PC-3 (cell line): ENCODE results near the gene WDPCP. TPM values are rescaled to one million over a fixed set of nuclear protein-coding genes. Genes with fewer than 3 reads are reported as not detected.

Source experiments
- ATAC-seq: fragments of 200-7000 bp; cut with Tn5 transposase; 2 replicates; pipeline ENCODE4 v1.9.1; 2020; ENCODE audit warnings: mild to moderate bottlenecking, moderate library complexity
- BruUV-seq: library from RNA; stranded (reverse); fragments of 400-500 nt; replicated peaks from 2 replicates; lab custom pipeline; 2021; lab: Mats Ljungman, UMichigan
- CTCF ChIA-PET: fragments of 300-600 bp; sonication (Branson Sonifier 250); formaldehyde crosslinking; loops from one replicate; lab custom pipeline; 2022; ENCODE audit warnings: antibody characterized with exemption; lab: Charles Lee
- POLR2A ChIA-PET: fragments of 300-600 bp; sonication (Branson Sonifier 250); formaldehyde crosslinking; loops from one replicate; lab custom pipeline; 2022; ENCODE audit warnings: antibody characterized with exemption; ENCODE audit not compliant: unreplicated experiment; lab: Charles Lee
- DNase-seq: peaks from one replicate; pipeline ENCODE4 v3.0.0-alpha.2; 2015
- H2AFZ ChIP-seq: fragments of 300-600 bp; sonication (generic); 2 replicates; pipeline ENCODE4 v1.6.0; 2016; ENCODE audit warnings: antibody characterized with exemption, low read length
- H3F3A ChIP-seq: fragments of 300-600 bp; sonication (generic); one replicate; pipeline ENCODE4 v1.6.0; 2017; ENCODE audit warnings: antibody characterized with exemption, low read length, control low read depth, mild to moderate bottlenecking; ENCODE audit not compliant: unreplicated experiment
- H3K27ac ChIP-seq: fragments of 300-600 bp; sonication (generic); 2 replicates; pipeline ENCODE4 v1.5.1; 2016; ENCODE audit warnings: mild to moderate bottlenecking, low read length
- H3K27me3 ChIP-seq: fragments of 300-600 bp; sonication (generic); 2 replicates; pipeline ENCODE4 v1.6.1; 2016; ENCODE audit warnings: low read length, mixed read lengths
- H3K36me3 ChIP-seq: fragments of 300-600 bp; sonication (generic); 2 replicates; pipeline ENCODE4 v1.6.1; 2016; ENCODE audit warnings: low read depth, mixed run types, low read length, mixed read lengths
- H3K4me1 ChIP-seq: fragments of 300-600 bp; sonication (generic); 2 replicates; pipeline ENCODE4 v1.5.1; 2016; ENCODE audit warnings: low read length; ENCODE audit not compliant: insufficient read depth
- H3K4me2 ChIP-seq: fragments of 300-600 bp; sonication (generic); 2 replicates; pipeline ENCODE4 v1.6.0; 2016; ENCODE audit warnings: low read length
- H3K4me3 ChIP-seq: fragments of 300-600 bp; sonication (generic); 2 replicates; pipeline ENCODE4 v1.5.1; 2016; ENCODE audit warnings: mild to moderate bottlenecking, low read length, mixed read lengths
- H3K79me2 ChIP-seq: fragments of 300-600 bp; sonication (generic); 2 replicates; pipeline ENCODE4 v1.6.1; 2017; ENCODE audit warnings: low read length, mixed read lengths
- H3K9ac ChIP-seq: fragments of 300-600 bp; sonication (generic); 2 replicates; pipeline ENCODE4 v1.6.0; 2016; ENCODE audit warnings: mild to moderate bottlenecking, low read length
- H3K9me2 ChIP-seq: fragments of 300-600 bp; sonication (generic); replicated peaks from 2 replicates; pipeline ENCODE4 v1.6.1; 2016; ENCODE audit warnings: mixed run types, low read length, mixed read lengths
- H3K9me3 ChIP-seq: fragments of 300-600 bp; sonication (generic); 2 replicates; pipeline ENCODE4 v1.6.1; 2016; ENCODE audit warnings: low read length, mixed read lengths
- H4K20me1 ChIP-seq: fragments of 300-600 bp; sonication (generic); 2 replicates; pipeline ENCODE4 v1.6.1; 2016; ENCODE audit warnings: low read length, mixed read lengths
- EZH2 ChIP-seq: fragments of 300-600 bp; sonication (generic); IDR thresholded peaks from one replicate; pipeline ENCODE4 v1.6.1; 2017; ENCODE audit warnings: antibody characterized with exemption, mild to moderate bottlenecking, low read length; ENCODE audit not compliant: unreplicated experiment
- EZH2phosphoT487 ChIP-seq: fragments of 300-600 bp; sonication (generic); IDR thresholded peaks from 2 replicates; pipeline ENCODE4 v1.6.1; 2018; ENCODE audit warnings: mild to moderate bottlenecking, antibody characterized with exemption, low read length, borderline replicate concordance
- intact Hi-C: fragments of 100-400 bp; cut with micrococcal nuclease; formaldehyde crosslinking; loops from 2 replicates; pipeline ENCODE4 v1.9.0; 2023
- total RNA-seq: library from RNA; depleted of rRNA; stranded (reverse); fragments of >200 nt; gene quantifications from 2 replicates; pipeline ENCODE4 v1.2.3, GENCODE V29; 2014
- TF ChIP-seq, protein P1 (sequence below): fragments of 300-600 bp; sonication (generic); conservative IDR thresholded peaks from 2 replicates; pipeline ENCODE4 v1.5.1; 2017; ENCODE audit warnings: antibody characterized with exemption, low read depth, mild to moderate bottlenecking, low read length

WDPCP gene
- total RNA-seq, 1 experiment from 2014 or later: 4.0 TPM

DNA sequence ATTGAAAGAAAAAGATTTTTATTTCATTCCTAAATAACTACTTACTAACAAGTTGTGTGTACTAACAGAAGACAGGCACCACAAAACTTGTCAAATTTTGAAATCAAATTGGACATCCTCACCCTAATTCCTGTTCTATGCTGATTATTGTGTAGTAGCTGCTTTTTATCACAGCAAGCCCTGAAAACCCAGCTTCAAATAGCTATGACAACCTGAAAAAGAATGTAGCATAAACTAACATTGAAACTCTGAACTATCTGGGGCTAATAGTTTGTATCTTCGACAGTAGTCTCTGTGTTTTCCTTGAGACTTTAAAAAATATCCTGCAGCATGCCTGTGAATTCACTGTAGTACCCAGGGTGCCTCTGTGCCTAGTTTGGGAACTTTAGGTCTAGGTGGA, 122.6 kb downstream of the WDPCP start:
- Histone ChIP-seq H3K4me2 (no peak overlapping the region), H3K9ac (no peak overlapping the region), H3K9me3 (no peaks in the 10 kb centered on the region), H3K9me2 (no peaks in the 10 kb centered on the region), H3K4me3 (no peak overlapping the region), H3K4me1 (no peaks in the 10 kb centered on the region), H3K79me2 (no peaks in the 10 kb centered on the region), H3F3A (no peaks in the 10 kb centered on the region), H2AFZ (no peak overlapping the region), H4K20me1 (no peaks in the 10 kb centered on the region), H3K27ac (no peak overlapping the region), H3K36me3 (no peaks in the 10 kb centered on the region), H3K27me3 (no peaks in the 10 kb centered on the region)
- no peak for TF ChIP-seq EZH2
- intact Hi-C loops: no loop called here
- DNase-seq (no peak), ATAC-seq (no peak)
- ChIA-PET CTCF (no interaction called here), POLR2A (no interaction called here)
- BruUV-seq: no TSS peak

DNA sequence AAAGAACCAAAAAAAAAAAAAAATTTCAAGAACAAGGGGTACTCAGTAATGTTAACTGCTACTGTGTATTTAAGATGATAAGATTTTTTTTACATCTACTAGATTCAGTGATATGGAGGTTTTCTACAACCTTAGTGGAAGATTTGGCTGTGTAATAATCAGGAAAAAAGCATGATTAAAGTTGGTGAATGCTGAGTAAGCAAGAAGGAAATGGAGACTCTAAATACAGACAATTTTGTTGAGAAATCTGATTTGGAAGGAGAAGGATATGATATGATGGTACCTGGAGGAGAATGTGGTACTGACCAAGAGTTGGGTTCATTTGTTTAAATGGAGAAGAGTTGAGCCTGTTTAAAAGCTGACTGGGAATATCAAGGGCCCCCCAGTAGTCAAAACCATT, 125.1 kb downstream of the WDPCP start:
- POLR2A ChIA-PET: no interaction called here
- Histone ChIP-seq H3K4me3 (no peak overlapping the region), H3F3A (no peaks in the 10 kb centered on the region), H3K9me3 (no peaks in the 10 kb centered on the region; the same call in 1 of the 2 replicates), H3K4me1 (no peaks in the 10 kb centered on the region), H2AFZ (no peak overlapping the region), H3K36me3 (no peaks in the 10 kb centered on the region), H3K27me3 (no peaks in the 10 kb centered on the region), H3K9me2 (no peaks in the 10 kb centered on the region), H3K79me2 (no peaks in the 10 kb centered on the region), H3K27ac (no peak overlapping the region), H4K20me1 (no peaks in the 10 kb centered on the region), H3K4me2 (no peak overlapping the region), H3K9ac (no peak overlapping the region)
- no TSS peak for BruUV-seq
- no peak for DNase-seq
- intact Hi-C loops: no loop called here
- TF ChIP-seq, protein P1, sequence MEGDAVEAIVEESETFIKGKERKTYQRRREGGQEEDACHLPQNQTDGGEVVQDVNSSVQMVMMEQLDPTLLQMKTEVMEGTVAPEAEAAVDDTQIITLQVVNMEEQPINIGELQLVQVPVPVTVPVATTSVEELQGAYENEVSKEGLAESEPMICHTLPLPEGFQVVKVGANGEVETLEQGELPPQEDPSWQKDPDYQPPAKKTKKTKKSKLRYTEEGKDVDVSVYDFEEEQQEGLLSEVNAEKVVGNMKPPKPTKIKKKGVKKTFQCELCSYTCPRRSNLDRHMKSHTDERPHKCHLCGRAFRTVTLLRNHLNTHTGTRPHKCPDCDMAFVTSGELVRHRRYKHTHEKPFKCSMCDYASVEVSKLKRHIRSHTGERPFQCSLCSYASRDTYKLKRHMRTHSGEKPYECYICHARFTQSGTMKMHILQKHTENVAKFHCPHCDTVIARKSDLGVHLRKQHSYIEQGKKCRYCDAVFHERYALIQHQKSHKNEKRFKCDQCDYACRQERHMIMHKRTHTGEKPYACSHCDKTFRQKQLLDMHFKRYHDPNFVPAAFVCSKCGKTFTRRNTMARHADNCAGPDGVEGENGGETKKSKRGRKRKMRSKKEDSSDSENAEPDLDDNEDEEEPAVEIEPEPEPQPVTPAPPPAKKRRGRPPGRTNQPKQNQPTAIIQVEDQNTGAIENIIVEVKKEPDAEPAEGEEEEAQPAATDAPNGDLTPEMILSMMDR: no peak
- TF ChIP-seq EZH2 (no peak), EZH2phosphoT487 (no peak)
- CTCF ChIA-PET: no interaction called here
- ATAC-seq: no peak

DNA sequence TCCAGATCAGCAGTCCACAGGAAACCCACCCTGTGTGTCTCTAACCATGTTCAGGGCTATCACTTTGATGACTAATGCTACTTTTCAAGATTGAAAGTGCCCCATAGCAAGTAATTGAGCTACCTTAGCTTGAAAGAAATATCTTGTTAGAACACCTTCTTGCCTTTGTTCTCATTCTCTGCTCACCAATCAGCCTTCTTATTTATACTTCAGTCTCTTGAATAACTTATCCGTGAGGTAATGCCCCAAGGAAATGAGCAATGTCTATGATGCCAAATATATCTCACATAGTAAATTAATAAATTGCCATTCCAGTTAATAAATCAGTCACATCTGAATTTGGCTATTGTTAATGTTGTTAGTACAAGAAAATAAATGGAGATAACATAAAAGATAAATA, 141.6 kb downstream of the WDPCP start:
- DNase-seq (no peak), ATAC-seq (no peak)
- no peaks in the 10 kb centered on the region for H3K9me2 ChIP-seq
- H3K36me3 ChIP-seq: no peaks in the 10 kb centered on the region
- no peaks in the 10 kb centered on the region for H3K27me3 ChIP-seq
- no TSS peak for BruUV-seq
- H3K9ac ChIP-seq: no peak overlapping the region
- no peaks in the 10 kb centered on the region for H3K79me2 ChIP-seq
- no peaks in the 10 kb centered on the region for H3K4me1 ChIP-seq
- no peak overlapping the region for H3K4me2 ChIP-seq
- TF ChIP-seq EZH2 (no peak), EZH2phosphoT487 (no peak)
- TF ChIP-seq, protein P1: no peak
- H3K27ac ChIP-seq: no peak overlapping the region
- no peaks in the 10 kb centered on the region for H4K20me1 ChIP-seq
- no peaks in the 10 kb centered on the region for H3F3A ChIP-seq
- intact Hi-C loops: no loop called here
- H3K9me3 ChIP-seq: no peaks in the 10 kb centered on the region
- ChIA-PET CTCF (no interaction called here), POLR2A (no interaction called here)
- no peak overlapping the region for H3K4me3 ChIP-seq
- no peak overlapping the region for H2AFZ ChIP-seq
